GM12873 (cell line): Measurements from ENCODE around the gene CES3.

Experiments used
- CTCF ChIP-seq: IDR thresholded peaks from 2 replicates; pipeline ENCODE4 v1.5.1; 2012; ENCODE audit warnings: low read depth, mild to moderate bottlenecking, moderate library complexity, low read length, control low read depth; ENCODE audit not compliant: insufficient read depth; ENCODE audit errors: missing control alignments

The CES3 gene

GRCh38 chr16:66942981-66943380 is 18.1 kb upstream of the CES3 start:
- TF ChIP-seq CTCF: no peak

GRCh38 chr16:66943426-66944053 is 17.5 kb upstream of the CES3 start:
- no peak for TF ChIP-seq CTCF

GRCh38 chr16:66944054-66944441 is 17.0 kb upstream of the CES3 start:
- no peak for TF ChIP-seq CTCF

GRCh38 chr16:66945939-66946338 is 15.1 kb upstream of the CES3 start:
- no peak for TF ChIP-seq CTCF

- TF ChIP-seq CTCF: no peak
Observed at GRCh38 chr16:66946541-66946940, 14.5 kb upstream of the CES3 start.

- no peak for TF ChIP-seq CTCF
Observed at GRCh38 chr16:66946974-66947301, 14.1 kb upstream of the CES3 start.

- TF ChIP-seq CTCF: peak; percentile 80
Observed at GRCh38 chr16:66947302-66948065, 13.6 kb upstream of the CES3 start.
